NCI-H146 treated with DMSO at 0.1 percent for 48 hours (cell line): ENCODE results near the gene APCDD1.
A peak's percentile ranks its signal among the peaks of the same experiment; 100 is the strongest.
"Not testable (repeated sequence)": the region's sequence is repeated elsewhere in the genome, so short reads cannot be mapped to it uniquely, and the experiment has no call there.

ENCODE experiments used
- DNase-seq: peaks from one replicate; lab custom pipeline; 2025; ENCODE audit not compliant: unreplicated experiment; lab: John Stamatoyannopoulos, UW

Gene APCDD1

DNA sequence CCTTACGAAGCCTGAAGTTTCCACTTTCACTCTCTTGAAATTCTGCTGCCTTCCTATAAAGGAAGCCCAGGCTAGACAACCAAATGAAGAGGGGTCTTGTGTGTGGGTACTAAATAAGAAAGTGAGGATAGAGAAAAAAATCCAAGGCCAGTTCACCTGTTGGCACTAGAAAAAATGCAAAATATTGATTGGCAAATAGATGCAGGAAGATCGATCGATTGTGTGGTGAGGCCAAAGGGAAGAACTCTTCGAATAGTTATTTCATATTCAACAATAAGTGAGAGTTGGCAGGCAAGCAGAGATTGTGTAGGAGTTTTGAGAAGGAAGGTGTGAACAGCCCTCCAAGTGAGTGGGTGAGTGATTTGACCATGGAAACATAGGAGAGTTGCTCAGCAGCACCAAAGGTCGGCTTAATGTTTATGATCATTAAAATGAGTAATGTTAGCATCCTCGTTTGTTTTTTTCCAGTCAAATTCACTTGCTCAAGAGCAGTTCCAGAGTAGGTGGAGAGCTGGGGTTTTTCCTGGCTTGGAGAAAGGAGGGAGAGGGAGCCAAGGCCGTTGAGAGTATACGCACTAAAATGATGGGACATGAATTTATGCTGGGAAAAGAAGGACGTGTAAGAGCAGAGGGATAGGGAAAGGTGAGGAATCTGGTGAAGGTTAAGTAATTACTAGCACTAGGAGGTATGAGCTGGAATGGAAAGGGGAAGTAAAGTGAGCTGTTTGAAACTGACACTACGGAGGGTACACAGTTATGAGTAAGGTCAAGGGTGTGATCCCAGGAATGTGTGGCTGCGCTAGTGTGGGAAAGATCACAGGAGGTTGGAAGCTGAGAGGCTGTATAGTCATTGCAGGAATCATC is 70.3 kb downstream of the APCDD1 start:
- no peak for DNase-seq

DNA sequence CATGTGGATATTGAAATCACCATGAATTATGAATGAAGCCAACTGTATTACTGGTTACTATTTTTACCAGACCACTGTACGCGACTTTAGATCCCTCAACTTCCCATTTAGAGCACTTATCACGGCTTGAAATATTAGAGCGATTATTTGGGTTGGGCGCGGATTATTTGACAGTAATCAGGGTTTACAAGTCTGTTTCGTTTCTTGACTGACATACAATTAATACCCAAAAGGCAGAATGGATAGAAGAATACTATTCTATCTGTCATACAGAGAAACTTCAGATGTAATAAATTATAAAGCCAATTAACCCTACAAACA is 70.9 kb downstream of the APCDD1 start:
- no peak for DNase-seq

GRCh38 chr18:10525697-10526560 is 71.5 kb downstream of the APCDD1 start, which contains the start of gene NAPG:
Gene NAPG (plus strand): TSS chr18:10526027. CDS start chr18:10526103, 76 bp downstream.
- peak; percentile 92 for DNase-seq

DNA sequence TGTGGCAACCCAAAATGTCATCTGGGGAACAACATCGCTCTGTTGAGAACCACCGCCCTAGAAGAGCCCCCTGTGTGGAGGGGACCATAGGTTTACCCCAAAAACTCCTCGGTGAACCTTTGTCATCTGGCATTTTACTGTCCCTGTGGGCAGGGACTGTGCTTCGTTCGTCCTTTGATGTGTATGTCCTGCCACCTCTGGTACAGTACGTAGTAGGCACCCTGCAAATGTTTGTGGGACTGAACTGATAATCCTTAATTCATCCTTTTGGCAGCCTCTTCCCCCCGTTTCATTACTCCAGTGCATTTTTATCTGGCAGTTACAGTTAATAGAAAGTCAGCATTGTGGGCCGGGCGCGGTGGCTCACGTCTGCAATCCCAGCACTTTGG is 72.1 kb downstream of the APCDD1 start:
- no peak for DNase-seq

DNA sequence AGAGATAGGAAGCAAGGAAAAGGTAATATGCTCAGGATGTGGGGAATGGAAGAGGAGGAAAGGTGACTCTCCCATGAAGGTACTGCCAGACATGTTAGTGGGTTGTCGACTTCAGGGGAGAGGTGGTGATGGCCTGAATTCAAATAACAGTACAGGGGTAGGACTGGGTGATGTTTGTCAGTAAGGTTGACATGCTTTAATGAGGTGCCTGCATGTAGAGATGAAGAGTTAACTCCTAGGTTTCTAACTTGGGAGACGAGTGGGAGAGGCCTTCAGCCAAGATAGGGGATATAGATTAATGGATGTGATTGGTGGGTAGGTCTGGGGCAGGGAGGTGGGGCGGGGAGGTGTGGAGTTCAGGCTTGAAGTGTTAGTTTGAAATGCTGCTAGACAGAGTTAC is 74.0 kb downstream of the APCDD1 start:
- DNase-seq: no peak

DNA sequence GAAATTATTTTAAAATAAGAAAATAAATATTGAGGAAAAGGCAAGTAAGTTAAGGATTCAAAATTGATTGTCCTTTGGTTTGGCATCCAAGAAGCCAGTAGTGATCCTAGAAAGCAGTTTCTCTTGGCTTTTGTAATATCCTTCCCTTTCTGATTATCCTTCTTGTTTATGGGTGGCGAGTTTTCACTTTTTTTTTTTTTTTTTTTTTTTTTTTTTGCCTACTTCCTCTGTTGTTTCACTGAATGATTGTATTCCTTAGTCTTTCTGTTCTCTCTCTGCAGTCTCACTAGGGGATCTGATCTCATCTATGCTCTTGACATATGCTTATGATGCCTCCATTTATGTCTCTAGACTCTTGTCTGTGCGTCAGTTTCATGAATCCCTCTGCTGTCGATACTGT is 75.6 kb downstream of the APCDD1 start:
- DNase-seq: no peak

GRCh38 chr18:10530852-10531251 is 76.4 kb downstream of the APCDD1 start:
- no peak for DNase-seq

DNA sequence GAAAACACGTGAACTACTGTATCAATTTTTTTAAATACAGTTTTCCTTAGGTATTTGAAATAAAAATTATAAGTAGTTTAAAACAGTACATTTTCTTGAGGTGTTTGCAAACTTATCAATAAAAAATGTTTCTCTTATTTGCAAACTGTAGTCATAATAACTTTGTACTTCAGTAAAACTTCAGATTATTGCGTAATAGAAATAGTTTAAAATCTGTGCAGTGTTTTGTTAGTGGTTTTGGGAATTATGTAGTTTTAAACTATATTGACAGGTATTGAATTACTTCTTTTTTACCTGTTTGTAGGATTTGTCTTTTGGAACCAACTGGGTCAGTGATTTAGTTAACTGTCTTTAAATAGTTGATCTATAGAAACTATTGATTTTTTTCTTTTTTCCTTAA is 78.7 kb downstream of the APCDD1 start:
- DNase-seq: no peak

GRCh38 chr18:10536280-10536679 is 81.8 kb downstream of the APCDD1 start:
- DNase-seq: no peak

GRCh38 chr18:10537765-10538164 is 83.3 kb downstream of the APCDD1 start:
- DNase-seq: no peak

- not testable (repeated sequence) for DNase-seq
These were observed 84.7 kb downstream of the APCDD1 start for GRCh38 chr18:10539124-10539523.
